Measurements from ENCODE around the gene VTN.

Gene VTN

DNA sequence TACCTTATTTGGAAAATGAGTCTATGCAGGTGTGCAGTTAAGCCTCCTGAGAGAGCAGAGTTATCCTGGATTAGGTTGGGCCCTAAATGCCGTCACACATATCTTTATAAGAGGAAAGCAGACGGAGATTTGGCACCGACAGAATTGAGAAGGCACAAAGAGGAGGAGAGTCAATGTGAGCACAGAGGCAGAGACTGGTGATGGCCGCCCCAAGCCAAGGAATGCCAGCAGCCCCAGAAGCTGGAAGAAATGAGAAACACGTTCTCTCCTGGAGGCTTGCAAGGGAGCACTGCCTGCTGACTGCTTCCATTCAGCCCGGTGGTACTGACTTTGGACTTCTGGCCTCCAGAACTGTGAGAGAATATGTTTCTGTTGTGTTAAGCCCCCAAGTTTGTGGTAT, 32.7 kb upstream of the VTN start:
- DNase-seq (ENCODE audit: low read depth): no peak
- TF ChIP-seq, protein P1, sequence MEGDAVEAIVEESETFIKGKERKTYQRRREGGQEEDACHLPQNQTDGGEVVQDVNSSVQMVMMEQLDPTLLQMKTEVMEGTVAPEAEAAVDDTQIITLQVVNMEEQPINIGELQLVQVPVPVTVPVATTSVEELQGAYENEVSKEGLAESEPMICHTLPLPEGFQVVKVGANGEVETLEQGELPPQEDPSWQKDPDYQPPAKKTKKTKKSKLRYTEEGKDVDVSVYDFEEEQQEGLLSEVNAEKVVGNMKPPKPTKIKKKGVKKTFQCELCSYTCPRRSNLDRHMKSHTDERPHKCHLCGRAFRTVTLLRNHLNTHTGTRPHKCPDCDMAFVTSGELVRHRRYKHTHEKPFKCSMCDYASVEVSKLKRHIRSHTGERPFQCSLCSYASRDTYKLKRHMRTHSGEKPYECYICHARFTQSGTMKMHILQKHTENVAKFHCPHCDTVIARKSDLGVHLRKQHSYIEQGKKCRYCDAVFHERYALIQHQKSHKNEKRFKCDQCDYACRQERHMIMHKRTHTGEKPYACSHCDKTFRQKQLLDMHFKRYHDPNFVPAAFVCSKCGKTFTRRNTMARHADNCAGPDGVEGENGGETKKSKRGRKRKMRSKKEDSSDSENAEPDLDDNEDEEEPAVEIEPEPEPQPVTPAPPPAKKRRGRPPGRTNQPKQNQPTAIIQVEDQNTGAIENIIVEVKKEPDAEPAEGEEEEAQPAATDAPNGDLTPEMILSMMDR (IDR thresholded peaks at IDR 0.05; ENCODE audit: control insufficient read depth, extremely low read depth, insufficient read depth): no peak
- H3K4me3 ChIP-seq (ENCODE audit: low read depth, low read length): no peak overlapping the region

DNA sequence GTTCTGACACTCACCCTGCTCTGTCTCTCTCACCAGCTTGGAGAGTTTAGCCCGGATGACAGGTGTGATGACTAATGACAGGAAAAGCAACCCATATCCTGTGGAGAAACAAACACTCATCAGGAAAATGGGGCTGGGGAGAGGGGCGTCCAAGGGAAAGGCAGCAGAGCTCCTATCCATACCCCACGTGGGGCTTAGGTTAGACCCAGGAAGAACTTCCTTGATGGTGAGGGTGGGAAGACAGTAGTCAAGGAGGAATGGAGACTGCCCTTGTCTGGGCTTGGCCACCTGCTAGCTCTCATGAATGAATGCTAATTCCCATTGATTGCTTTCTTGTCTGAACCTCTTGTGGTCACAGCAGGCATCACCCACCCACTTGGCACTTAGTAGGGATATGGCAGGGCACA, 32.1 kb upstream of the VTN start:
- TF ChIP-seq, protein P1 (IDR thresholded peaks at IDR 0.05; ENCODE audit: control insufficient read depth, extremely low read depth, insufficient read depth): no peak
- no peak for DNase-seq (ENCODE audit: low read depth)
- no peak overlapping the region for H3K4me3 ChIP-seq (ENCODE audit: low read depth, low read length)

DNA sequence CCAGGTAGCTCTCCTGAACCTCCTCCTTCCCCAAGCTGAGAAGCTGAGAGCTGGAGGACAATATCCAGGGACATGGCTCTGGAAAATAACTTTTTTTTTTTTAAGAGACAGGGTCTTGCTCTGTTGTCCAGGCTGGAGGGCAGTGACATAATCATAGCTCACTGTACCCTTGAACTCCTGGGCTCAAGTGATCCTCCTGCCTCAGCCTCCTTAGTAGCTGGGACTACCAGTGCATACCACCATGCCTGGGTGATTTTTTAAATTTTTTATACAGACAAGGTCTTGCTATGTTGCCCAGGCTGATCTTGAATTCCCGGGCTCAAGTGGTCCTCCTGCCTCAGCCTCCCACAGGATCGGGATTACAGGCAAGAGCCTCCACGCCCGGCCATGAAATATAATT, 29.7 kb upstream of the VTN start:
- DNase-seq (ENCODE audit: low read depth): no peak
- H3K4me3 ChIP-seq (ENCODE audit: low read depth, low read length): no peak overlapping the region
- TF ChIP-seq, protein P1 (IDR thresholded peaks at IDR 0.05; ENCODE audit: control insufficient read depth, extremely low read depth, insufficient read depth): no peak

DNA sequence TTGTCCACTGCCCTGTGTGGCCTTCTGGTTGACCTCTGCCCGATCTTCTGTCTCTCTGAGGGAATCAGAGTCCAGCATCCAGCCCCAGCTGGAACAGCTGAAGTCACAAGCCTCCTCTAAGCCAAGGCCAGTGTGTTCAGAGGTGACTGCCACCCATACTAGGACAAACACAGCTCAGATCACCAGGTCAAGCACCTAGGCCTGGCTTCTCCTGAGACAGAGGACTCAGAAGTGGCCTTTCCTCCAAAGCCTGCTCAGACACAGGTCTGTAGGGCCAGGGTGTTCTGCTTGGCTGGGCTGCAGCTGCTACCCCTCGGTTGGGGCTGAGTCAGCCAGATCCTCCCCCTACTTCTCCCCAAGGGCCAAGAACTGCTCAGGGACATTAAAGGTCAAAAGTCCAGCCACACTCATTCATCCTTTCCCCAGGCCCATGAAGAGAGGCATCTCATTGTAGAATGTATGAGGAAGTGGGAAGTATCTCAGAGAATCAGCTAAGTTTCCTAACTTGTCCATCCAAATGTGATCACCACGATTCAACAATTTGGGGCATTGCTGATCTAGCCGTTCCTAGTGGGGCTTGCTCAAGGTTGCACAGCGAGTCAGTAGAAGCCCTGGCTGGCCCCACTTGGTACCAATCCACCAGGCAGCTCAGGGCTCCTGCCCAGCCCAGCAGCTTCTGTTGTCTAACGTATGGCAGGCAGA, 28.3 kb upstream of the VTN start:
- no peak overlapping the region for H3K4me3 ChIP-seq (ENCODE audit: low read depth, low read length)
- TF ChIP-seq, protein P1 (IDR thresholded peaks at IDR 0.05; ENCODE audit: control insufficient read depth, extremely low read depth, insufficient read depth): no peak
- no peak for DNase-seq (ENCODE audit: low read depth)

DNA sequence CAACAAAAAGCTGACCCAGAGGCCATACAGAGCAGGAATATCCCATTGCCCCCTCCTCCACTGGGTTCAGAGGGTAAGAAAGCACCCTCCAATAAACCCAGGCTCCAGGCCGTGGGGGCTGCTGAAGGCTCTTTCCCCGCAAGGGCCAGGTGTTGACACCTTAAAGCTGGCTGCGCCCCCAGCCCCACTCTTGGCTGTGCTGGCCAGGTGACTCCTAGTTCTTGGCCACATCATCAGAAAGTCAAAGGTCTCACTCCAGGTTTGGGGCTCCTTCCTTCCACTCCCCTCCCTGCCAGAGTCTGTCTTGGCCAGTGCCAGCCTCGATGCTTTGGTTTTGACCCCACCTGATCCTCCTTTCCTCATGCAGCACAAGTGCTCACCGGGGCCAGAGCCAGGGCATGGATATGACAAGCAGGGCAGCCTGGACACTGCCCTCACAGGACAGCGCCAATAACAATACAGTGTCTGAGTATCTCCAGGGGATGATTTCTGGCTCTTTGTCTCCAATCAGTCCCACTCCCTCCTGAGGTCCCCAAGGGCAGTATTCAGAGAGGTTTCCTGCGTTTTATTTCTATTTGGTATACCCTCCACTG, 27.7 kb upstream of the VTN start:
- no peak for DNase-seq (ENCODE audit: low read depth)
- no peak overlapping the region for H3K4me3 ChIP-seq (ENCODE audit: low read depth, low read length)
- TF ChIP-seq, protein P1 (IDR thresholded peaks at IDR 0.05; ENCODE audit: control insufficient read depth, extremely low read depth, insufficient read depth): no peak

DNA sequence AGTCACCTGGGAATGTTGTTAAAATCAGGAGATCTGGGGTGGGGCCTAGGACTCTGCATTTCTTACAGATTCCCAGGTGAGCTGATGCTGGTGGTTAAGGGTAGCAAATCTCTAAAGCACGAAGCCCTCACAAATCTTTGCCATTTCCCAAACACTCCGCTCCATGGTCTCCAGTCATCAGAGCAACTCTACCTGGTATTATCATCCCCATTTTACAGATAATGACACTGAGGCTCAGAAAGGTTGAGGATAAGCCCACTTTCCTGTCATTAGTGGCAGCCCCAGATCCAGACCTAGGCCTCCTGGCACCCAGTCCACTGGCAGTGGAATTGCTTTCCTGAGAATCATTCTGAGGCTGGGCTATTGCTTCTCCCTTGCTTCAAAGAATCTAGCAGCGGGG, 27.2 kb upstream of the VTN start:
- no peak overlapping the region for H3K4me3 ChIP-seq (ENCODE audit: low read depth, low read length)
- DNase-seq (ENCODE audit: low read depth): no peak
- TF ChIP-seq, protein P1 (IDR thresholded peaks at IDR 0.05; ENCODE audit: control insufficient read depth, extremely low read depth, insufficient read depth): no peak
